ENCODE results near the gene LAMA5.
"Not testable (repeated sequence)": the region's sequence is repeated elsewhere in the genome, so short reads cannot be mapped to it uniquely, and the experiment has no call there.

LAMA5 gene

GRCh38 chr20:62378215-62378614 lies 11.1 kb upstream of the LAMA5 start:
- Histone ChIP-seq H3K36me3 (ENCODE audit: control insufficient read depth, insufficient read depth, low read length) (peaks cover 10% of the 10 kb centered on the region), H3K4me1 (ENCODE audit: control insufficient read depth, insufficient read depth, low read length) (peaks cover 2% of the 10 kb centered on the region), H3K27me3 (ENCODE audit: control insufficient read depth, insufficient read depth, low read length) (no peaks in the 10 kb centered on the region), H3K9me3 (ENCODE audit: control insufficient read depth, insufficient read depth, low read length) (no peaks in the 10 kb centered on the region), H3K9ac (ENCODE audit: low read depth, low read length) (no peak overlapping the region), H3K4me3 (ENCODE audit: low read depth, low read length) (no peak overlapping the region)

- Histone ChIP-seq H3K4me1 (ENCODE audit: control insufficient read depth, insufficient read depth, low read length) (peaks cover 2% of the 10 kb centered on the region), H3K36me3 (ENCODE audit: control insufficient read depth, insufficient read depth, low read length) (peaks cover 10% of the 10 kb centered on the region), H3K9ac (ENCODE audit: low read depth, low read length) (no peak overlapping the region), H3K4me3 (ENCODE audit: low read depth, low read length) (no peak overlapping the region), H3K27me3 (ENCODE audit: control insufficient read depth, insufficient read depth, low read length) (no peaks in the 10 kb centered on the region), H3K9me3 (ENCODE audit: control insufficient read depth, insufficient read depth, low read length) (no peaks in the 10 kb centered on the region)
Measured at GRCh38 chr20:62377615-62378178, 10.6 kb upstream of the LAMA5 start.

- no peak overlapping the region for H3K4me3 ChIP-seq (ENCODE audit: low read depth, low read length)
- no peaks in the 10 kb centered on the region for H3K9me3 ChIP-seq (ENCODE audit: control insufficient read depth, insufficient read depth, low read length)
- H3K27me3 ChIP-seq (ENCODE audit: control insufficient read depth, insufficient read depth, low read length): no peaks in the 10 kb centered on the region
- H3K4me1 ChIP-seq (ENCODE audit: control insufficient read depth, insufficient read depth, low read length): peaks cover 2% of the 10 kb centered on the region
- no peak overlapping the region for H3K9ac ChIP-seq (ENCODE audit: low read depth, low read length)
- H3K36me3 ChIP-seq (ENCODE audit: control insufficient read depth, insufficient read depth, low read length): peaks cover 7% of the 10 kb centered on the region
Measured at GRCh38 chr20:62377064-62377461, 10.0 kb upstream of the LAMA5 start.

- no peak overlapping the region for H3K9ac ChIP-seq (ENCODE audit: low read depth, low read length)
- H3K9me3 ChIP-seq (ENCODE audit: control insufficient read depth, insufficient read depth, low read length): no peaks in the 10 kb centered on the region
- no peaks in the 10 kb centered on the region for H3K27me3 ChIP-seq (ENCODE audit: control insufficient read depth, insufficient read depth, low read length)
- H3K36me3 ChIP-seq (ENCODE audit: control insufficient read depth, insufficient read depth, low read length): peaks cover under 1% of the 10 kb centered on the region
- peaks cover 2% of the 10 kb centered on the region for H3K4me1 ChIP-seq (ENCODE audit: control insufficient read depth, insufficient read depth, low read length)
- H3K4me3 ChIP-seq (ENCODE audit: low read depth, low read length): no peak overlapping the region
Measured at GRCh38 chr20:62376112-62377063, 9.3 kb upstream of the LAMA5 start.

GRCh38 chr20:62374331-62375152 lies 7.4 kb upstream of the LAMA5 start:
- Histone ChIP-seq H3K36me3 (ENCODE audit: control insufficient read depth, insufficient read depth, low read length) (no peaks in the 10 kb centered on the region), H3K4me1 (ENCODE audit: control insufficient read depth, insufficient read depth, low read length) (peaks cover 8% of the 10 kb centered on the region), H3K4me3 (ENCODE audit: low read depth, low read length) (no peak overlapping the region), H3K27me3 (ENCODE audit: control insufficient read depth, insufficient read depth, low read length) (no peaks in the 10 kb centered on the region), H3K9ac (ENCODE audit: low read depth, low read length) (peak overlapping the region; percentile 47), H3K9me3 (ENCODE audit: control insufficient read depth, insufficient read depth, low read length) (no peaks in the 10 kb centered on the region)

GRCh38 chr20:62373631-62374179 lies 6.6 kb upstream of the LAMA5 start:
- not testable (repeated sequence) for H3K27me3 ChIP-seq (ENCODE audit: control insufficient read depth, insufficient read depth, low read length); H3K9ac ChIP-seq (ENCODE audit: low read depth, low read length); H3K36me3 ChIP-seq (ENCODE audit: control insufficient read depth, insufficient read depth, low read length); H3K4me3 ChIP-seq (ENCODE audit: low read depth, low read length); H3K9me3 ChIP-seq (ENCODE audit: control insufficient read depth, insufficient read depth, low read length)
- H3K4me1 ChIP-seq (ENCODE audit: control insufficient read depth, insufficient read depth, low read length): peaks cover 11% of the 10 kb centered on the region

- no peaks in the 10 kb centered on the region for H3K27me3 ChIP-seq (ENCODE audit: control insufficient read depth, insufficient read depth, low read length)
- H3K4me1 ChIP-seq (ENCODE audit: control insufficient read depth, insufficient read depth, low read length): peaks cover 9% of the 10 kb centered on the region
- no peak overlapping the region for H3K9ac ChIP-seq (ENCODE audit: low read depth, low read length)
Measured at GRCh38 chr20:62372042-62372993, 5.2 kb upstream of the LAMA5 start.

GRCh38 chr20:62371588-62372041 lies 4.5 kb upstream of the LAMA5 start:
- Histone ChIP-seq H3K4me1 (ENCODE audit: control insufficient read depth, insufficient read depth, low read length) (peaks cover 9% of the 10 kb centered on the region), H3K4me3 (ENCODE audit: low read depth, low read length) (no peak overlapping the region), H3K27me3 (ENCODE audit: control insufficient read depth, insufficient read depth, low read length) (no peaks in the 10 kb centered on the region), H3K9ac (ENCODE audit: low read depth, low read length) (no peak overlapping the region), H3K9me3 (ENCODE audit: control insufficient read depth, insufficient read depth, low read length) (no peaks in the 10 kb centered on the region), H3K36me3 (ENCODE audit: control insufficient read depth, insufficient read depth, low read length) (no peaks in the 10 kb centered on the region)

More at GRCh38 chr20:62372042-62372993, 5.2 kb upstream of the LAMA5 start:
- Histone ChIP-seq H3K4me3 (ENCODE audit: low read depth, low read length) (no peak overlapping the region), H3K36me3 (ENCODE audit: control insufficient read depth, insufficient read depth, low read length) (no peaks in the 10 kb centered on the region), H3K9me3 (ENCODE audit: control insufficient read depth, insufficient read depth, low read length) (no peaks in the 10 kb centered on the region)

- H3K4me1 ChIP-seq (ENCODE audit: control insufficient read depth, insufficient read depth, low read length): peaks cover 9% of the 10 kb centered on the region
- H3K9me3 ChIP-seq (ENCODE audit: control insufficient read depth, insufficient read depth, low read length): no peaks in the 10 kb centered on the region
- H3K4me3 ChIP-seq (ENCODE audit: low read depth, low read length): no peak overlapping the region
- H3K36me3 ChIP-seq (ENCODE audit: control insufficient read depth, insufficient read depth, low read length): no peaks in the 10 kb centered on the region
- H3K27me3 ChIP-seq (ENCODE audit: control insufficient read depth, insufficient read depth, low read length): no peaks in the 10 kb centered on the region
- H3K9ac ChIP-seq (ENCODE audit: low read depth, low read length): no peak overlapping the region
Measured at GRCh38 chr20:62370807-62371587, 3.9 kb upstream of the LAMA5 start.

GRCh38 chr20:62370115-62370806 lies 3.1 kb upstream of the LAMA5 start:
- Histone ChIP-seq H3K9me3 (ENCODE audit: control insufficient read depth, insufficient read depth, low read length) (no peaks in the 10 kb centered on the region), H3K4me3 (ENCODE audit: low read depth, low read length) (no peak overlapping the region), H3K4me1 (ENCODE audit: control insufficient read depth, insufficient read depth, low read length) (peaks cover 9% of the 10 kb centered on the region), H3K27me3 (ENCODE audit: control insufficient read depth, insufficient read depth, low read length) (no peaks in the 10 kb centered on the region), H3K36me3 (ENCODE audit: control insufficient read depth, insufficient read depth, low read length) (no peaks in the 10 kb centered on the region), H3K9ac (ENCODE audit: low read depth, low read length) (no peak overlapping the region)
